GM23248 (cell line): ENCODE measurements around the gene TAS2R38.

Source experiments
- EZH2 ChIP-seq: fragments of 200-600 bp; sonication (generic); IDR thresholded peaks from 2 replicates; pipeline ENCODE4 v1.6.1; 2018; ENCODE audit warnings: antibody characterized with exemption, mild to moderate bottlenecking; ENCODE audit not compliant: insufficient read depth, poor library complexity, severe bottlenecking
- EZH2phosphoT487 ChIP-seq: fragments of 200-600 bp; sonication (generic); IDR thresholded peaks from 2 replicates; pipeline ENCODE4 v1.6.1; 2018; ENCODE audit warnings: antibody characterized with exemption, moderate library complexity, mild to moderate bottlenecking, low read depth; ENCODE audit not compliant: insufficient read depth

DNA sequence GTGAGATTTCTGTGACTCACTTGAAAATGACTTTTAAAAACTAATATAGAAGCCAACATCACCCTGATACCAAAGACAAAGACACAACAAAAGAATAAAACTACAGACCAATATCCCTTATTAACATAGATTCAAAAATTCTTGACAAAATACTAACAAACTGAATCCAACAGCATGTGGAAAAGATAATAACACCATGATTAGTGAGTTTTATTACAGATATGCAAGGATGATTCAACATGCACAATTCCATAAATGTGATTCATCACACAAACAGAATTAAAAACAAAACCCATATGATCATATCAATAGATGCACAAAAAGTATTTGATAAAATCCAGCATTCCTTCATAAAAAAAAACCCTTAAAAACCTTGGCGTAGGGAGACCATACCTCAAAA, 28.6 kb upstream of the TAS2R38 start:
- no peak for TF ChIP-seq EZH2
- TF ChIP-seq EZH2phosphoT487, result no peak
